ENCODE measurements around the gene ABLIM2.

ABLIM2 gene

GRCh38 chr4:8095956-8096689 lies 62.5 kb downstream of the ABLIM2 start:
- no peaks in the 10 kb centered on the region for H3K27me3 ChIP-seq (ENCODE audit: insufficient read depth, low read length)
- H3K4me1 ChIP-seq (ENCODE audit: insufficient read depth, low read length), result peaks cover 4% of the 10 kb centered on the region; the same call in 1 of the 2 replicates
- H3K9ac ChIP-seq (ENCODE audit: low read depth, low read length), result no peak overlapping the region
- 92% methylated on average over 21 of the region's 21 CpGs for WGBS
- peaks cover 18% of the 10 kb centered on the region for H3K9me3 ChIP-seq (ENCODE audit: insufficient read depth, low read depth, low read length)
- no peaks in the 10 kb centered on the region for H3K36me3 ChIP-seq (ENCODE audit: insufficient read depth, low read length)
- no peak overlapping the region for H3K4me3 ChIP-seq (ENCODE audit: low read length)
- H3K27ac ChIP-seq (ENCODE audit: low read depth, low read length), result no peak overlapping the region

- Histone ChIP-seq H3K9me3 (ENCODE audit: insufficient read depth, low read depth, low read length) (peaks cover 18% of the 10 kb centered on the region), H3K9ac (ENCODE audit: low read depth, low read length) (no peak overlapping the region), H3K4me1 (ENCODE audit: insufficient read depth, low read length) (no peaks in the 10 kb centered on the region), H3K4me3 (ENCODE audit: low read length) (no peak overlapping the region), H3K27me3 (ENCODE audit: insufficient read depth, low read length) (no peaks in the 10 kb centered on the region), H3K27ac (ENCODE audit: low read depth, low read length) (no peak overlapping the region), H3K36me3 (ENCODE audit: insufficient read depth, low read length) (no peaks in the 10 kb centered on the region)
- 92% methylated on average over 2 of the region's 2 CpGs for WGBS
Observed at GRCh38 chr4:8093587-8094274, 64.9 kb downstream of the ABLIM2 start.

- WGBS, result 86% methylated on average over 2 of the region's 2 CpGs
- H3K36me3 ChIP-seq (ENCODE audit: insufficient read depth, low read length), result no peaks in the 10 kb centered on the region
- H3K9ac ChIP-seq (ENCODE audit: low read depth, low read length), result no peak overlapping the region
- H3K27ac ChIP-seq (ENCODE audit: low read depth, low read length), result no peak overlapping the region
- H3K4me3 ChIP-seq (ENCODE audit: low read length), result no peak overlapping the region
- H3K4me1 ChIP-seq (ENCODE audit: insufficient read depth, low read length), result no peaks in the 10 kb centered on the region
- H3K9me3 ChIP-seq (ENCODE audit: insufficient read depth, low read depth, low read length), result peaks cover 18% of the 10 kb centered on the region
- no peaks in the 10 kb centered on the region for H3K27me3 ChIP-seq (ENCODE audit: insufficient read depth, low read length)
Observed at GRCh38 chr4:8092282-8092681, 66.3 kb downstream of the ABLIM2 start.

GRCh38 chr4:8090744-8091301 lies 67.8 kb downstream of the ABLIM2 start:
- Histone ChIP-seq H3K9ac (ENCODE audit: low read depth, low read length) (no peak overlapping the region), H3K4me1 (ENCODE audit: insufficient read depth, low read length) (no peaks in the 10 kb centered on the region)

GRCh38 chr4:8090312-8090711 lies 68.3 kb downstream of the ABLIM2 start:
- Histone ChIP-seq H3K27ac (ENCODE audit: low read depth, low read length) (no peak overlapping the region), H3K27me3 (ENCODE audit: insufficient read depth, low read length) (no peaks in the 10 kb centered on the region), H3K9me3 (ENCODE audit: insufficient read depth, low read depth, low read length) (peaks cover 18% of the 10 kb centered on the region), H3K36me3 (ENCODE audit: insufficient read depth, low read length) (no peaks in the 10 kb centered on the region), H3K4me1 (ENCODE audit: insufficient read depth, low read length) (no peaks in the 10 kb centered on the region), H3K9ac (ENCODE audit: low read depth, low read length) (no peak overlapping the region), H3K4me3 (ENCODE audit: low read length) (no peak overlapping the region)
- 89% methylated on average over 4 of the region's 4 CpGs for WGBS

More at GRCh38 chr4:8090744-8091301, 67.8 kb downstream of the ABLIM2 start:
- Histone ChIP-seq H3K27me3 (ENCODE audit: insufficient read depth, low read length) (no peaks in the 10 kb centered on the region), H3K27ac (ENCODE audit: low read depth, low read length) (no peak overlapping the region), H3K36me3 (ENCODE audit: insufficient read depth, low read length) (no peaks in the 10 kb centered on the region), H3K9me3 (ENCODE audit: insufficient read depth, low read depth, low read length) (peaks cover 18% of the 10 kb centered on the region), H3K4me3 (ENCODE audit: low read length) (no peak overlapping the region)
- 85% methylated on average over 12 of the region's 12 CpGs for WGBS

- no peaks in the 10 kb centered on the region for H3K4me1 ChIP-seq (ENCODE audit: insufficient read depth, low read length)
- no peaks in the 10 kb centered on the region for H3K36me3 ChIP-seq (ENCODE audit: insufficient read depth, low read length)
- 90% methylated on average over 7 of the region's 7 CpGs for WGBS
- no peak overlapping the region for H3K9ac ChIP-seq (ENCODE audit: low read depth, low read length)
- H3K9me3 ChIP-seq (ENCODE audit: insufficient read depth, low read depth, low read length), result peaks cover 18% of the 10 kb centered on the region
- H3K27ac ChIP-seq (ENCODE audit: low read depth, low read length), result no peak overlapping the region
- H3K27me3 ChIP-seq (ENCODE audit: insufficient read depth, low read length), result no peaks in the 10 kb centered on the region
- H3K4me3 ChIP-seq (ENCODE audit: low read length), result no peak overlapping the region
Observed at GRCh38 chr4:8089862-8090261, 68.8 kb downstream of the ABLIM2 start.

- Histone ChIP-seq H3K36me3 (ENCODE audit: insufficient read depth, low read length) (no peaks in the 10 kb centered on the region), H3K9me3 (ENCODE audit: insufficient read depth, low read depth, low read length) (peaks cover 13% of the 10 kb centered on the region), H3K4me1 (ENCODE audit: insufficient read depth, low read length) (no peaks in the 10 kb centered on the region), H3K27me3 (ENCODE audit: insufficient read depth, low read length) (no peaks in the 10 kb centered on the region), H3K4me3 (ENCODE audit: low read length) (no peak overlapping the region), H3K9ac (ENCODE audit: low read depth, low read length) (no peak overlapping the region), H3K27ac (ENCODE audit: low read depth, low read length) (no peak overlapping the region)
- WGBS, result 96% methylated on average over 12 of the region's 12 CpGs
Observed at GRCh38 chr4:8088966-8089491, 69.6 kb downstream of the ABLIM2 start.

- Histone ChIP-seq H3K4me1 (ENCODE audit: insufficient read depth, low read length) (no peaks in the 10 kb centered on the region), H3K4me3 (ENCODE audit: low read length) (no peak overlapping the region), H3K9me3 (ENCODE audit: insufficient read depth, low read depth, low read length) (peaks cover 2% of the 10 kb centered on the region), H3K9ac (ENCODE audit: low read depth, low read length) (no peak overlapping the region), H3K27ac (ENCODE audit: low read depth, low read length) (no peak overlapping the region), H3K36me3 (ENCODE audit: insufficient read depth, low read length) (no peaks in the 10 kb centered on the region), H3K27me3 (ENCODE audit: insufficient read depth, low read length) (no peaks in the 10 kb centered on the region)
- 91% methylated on average over 17 of the region's 18 CpGs for WGBS
Observed at GRCh38 chr4:8087921-8088495, 70.6 kb downstream of the ABLIM2 start.

- H3K27ac ChIP-seq (ENCODE audit: low read depth, low read length), result no peak overlapping the region
- H3K36me3 ChIP-seq (ENCODE audit: insufficient read depth, low read length), result no peaks in the 10 kb centered on the region
- no peaks in the 10 kb centered on the region for H3K27me3 ChIP-seq (ENCODE audit: insufficient read depth, low read length)
- H3K9ac ChIP-seq (ENCODE audit: low read depth, low read length), result no peak overlapping the region
- H3K9me3 ChIP-seq (ENCODE audit: insufficient read depth, low read depth, low read length), result no peaks in the 10 kb centered on the region
- H3K4me3 ChIP-seq (ENCODE audit: low read length), result no peak overlapping the region
- no peaks in the 10 kb centered on the region for H3K4me1 ChIP-seq (ENCODE audit: insufficient read depth, low read length)
- WGBS, result 79% methylated on average over 14 of the region's 14 CpGs
Observed at GRCh38 chr4:8086783-8087445, 71.7 kb downstream of the ABLIM2 start.

- WGBS, result 90% methylated on average over 22 of the region's 22 CpGs
- peaks cover 3% of the 10 kb centered on the region for H3K4me1 ChIP-seq (ENCODE audit: insufficient read depth, low read length)
- H3K36me3 ChIP-seq (ENCODE audit: insufficient read depth, low read length), result no peaks in the 10 kb centered on the region
- H3K9me3 ChIP-seq (ENCODE audit: insufficient read depth, low read depth, low read length), result no peaks in the 10 kb centered on the region
- no peaks in the 10 kb centered on the region for H3K27me3 ChIP-seq (ENCODE audit: insufficient read depth, low read length)
- H3K9ac ChIP-seq (ENCODE audit: low read depth, low read length), result no peak overlapping the region
- H3K27ac ChIP-seq (ENCODE audit: low read depth, low read length), result no peak overlapping the region
- no peak overlapping the region for H3K4me3 ChIP-seq (ENCODE audit: low read length)
Observed at GRCh38 chr4:8085491-8086117, 73.0 kb downstream of the ABLIM2 start.
